ENCODE results near the gene AGBL4. TPM values are rescaled to one million over a fixed set of nuclear protein-coding genes. Genes with fewer than 3 reads are reported as not detected.

AGBL4 gene
- total and polyA plus RNA-seq, 9 of the 15 experiments (the other 6 are each of a cell fraction or from before 2014, with no cell fraction given): 0.11 TPM; not detected in 7

DNA sequence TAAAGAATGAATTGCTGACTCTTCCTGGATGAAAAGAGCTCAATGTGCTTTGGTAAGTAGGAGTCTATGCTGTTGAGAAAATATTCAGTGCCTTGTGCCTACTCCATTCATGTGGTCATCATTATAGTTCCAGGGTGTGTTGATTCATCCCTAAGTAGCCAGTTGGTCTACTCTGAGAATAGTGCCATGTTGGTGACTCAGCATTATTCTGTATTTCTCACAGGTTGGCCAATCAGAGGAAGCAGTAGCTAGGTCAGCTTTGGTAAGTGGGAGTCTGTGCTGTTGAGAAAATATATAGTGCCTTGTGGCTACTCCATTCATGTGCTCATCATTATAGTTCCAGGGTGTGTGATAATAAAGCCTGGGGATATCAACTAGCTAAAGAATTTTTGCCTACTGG is 397.3 kb downstream of the AGBL4 start:
- no peaks in the 10 kb centered on the region for H3K36me3 ChIP-seq (ENCODE audit: control insufficient read depth, insufficient read depth, low read length)
- intact Hi-C loops (cut with micrococcal nuclease): no loop called here
- DNase-seq (ENCODE audit: extremely low read depth in 1 of 4, low spot score in 3 of 4) (no peak), ATAC-seq (no peak), FAIRE-seq (no peak)
- in situ Hi-C loops (cut with MboI): no loop called here
- no peak overlapping the region for H2AFZ ChIP-seq (ENCODE audit: low read depth, low read length)
- H3K9me1 ChIP-seq (ENCODE audit: control insufficient read depth, insufficient read depth, low read length): no peaks in the 10 kb centered on the region
- POLR2A ChIA-PET: no interaction called here
- no peaks in the 10 kb centered on the region for H4K20me1 ChIP-seq (replicated peaks; ENCODE audit: control insufficient read depth, insufficient read depth, low read length)
- CTCF ChIA-PET (ENCODE audit: low intra/inter-chr PET ratio): no interaction called here
- H3K79me2 ChIP-seq (ENCODE audit: control insufficient read depth, insufficient read depth, low read length): no peaks in the 10 kb centered on the region
- no peaks in the 10 kb centered on the region for H3K9me3 ChIP-seq (replicated peaks; ENCODE audit: control insufficient read depth, insufficient read depth, low read depth, low read length)
- no peak overlapping the region for H3K4me3 ChIP-seq
- H3K27ac ChIP-seq (ENCODE audit: extremely low read depth, low read depth, low read length): no peak overlapping the region
- no peak overlapping the region for H3K4me2 ChIP-seq (ENCODE audit: insufficient read depth, low read length)
- H3K9ac ChIP-seq (ENCODE audit: insufficient read depth in 1 of 2, low read depth in 2 of 2, low read length in 2 of 2): no peak overlapping the region
- TF ChIP-seq NFIC (IDR thresholded peaks at IDR 0.05) (no peak), ARHGAP35 (IDR thresholded peaks at IDR 0.05; ENCODE audit: partially characterized antibody) (no peak), C11orf30 (IDR thresholded peaks at IDR 0.05; ENCODE audit: low read depth) (peak; percentile 13; the same call in 1 of the 2 replicates), MAFG (tag; conservative IDR thresholded peaks at IDR 0.05) (0 out of 2 replicates have a peak, but pooled peaks have one; percentile 42), BHLHE40 (IDR thresholded peaks at IDR 0.05; ENCODE audit: low read length) (no peak), NFE2L1 (tag; IDR thresholded peaks at IDR 0.05; ENCODE audit: borderline replicate concordance, low read depth) (0 out of 2 replicates have a peak, but pooled peaks have one; percentile 13), NCOA6 (IDR thresholded peaks at IDR 0.05) (no peak)
- TF ChIP-seq, protein P1, sequence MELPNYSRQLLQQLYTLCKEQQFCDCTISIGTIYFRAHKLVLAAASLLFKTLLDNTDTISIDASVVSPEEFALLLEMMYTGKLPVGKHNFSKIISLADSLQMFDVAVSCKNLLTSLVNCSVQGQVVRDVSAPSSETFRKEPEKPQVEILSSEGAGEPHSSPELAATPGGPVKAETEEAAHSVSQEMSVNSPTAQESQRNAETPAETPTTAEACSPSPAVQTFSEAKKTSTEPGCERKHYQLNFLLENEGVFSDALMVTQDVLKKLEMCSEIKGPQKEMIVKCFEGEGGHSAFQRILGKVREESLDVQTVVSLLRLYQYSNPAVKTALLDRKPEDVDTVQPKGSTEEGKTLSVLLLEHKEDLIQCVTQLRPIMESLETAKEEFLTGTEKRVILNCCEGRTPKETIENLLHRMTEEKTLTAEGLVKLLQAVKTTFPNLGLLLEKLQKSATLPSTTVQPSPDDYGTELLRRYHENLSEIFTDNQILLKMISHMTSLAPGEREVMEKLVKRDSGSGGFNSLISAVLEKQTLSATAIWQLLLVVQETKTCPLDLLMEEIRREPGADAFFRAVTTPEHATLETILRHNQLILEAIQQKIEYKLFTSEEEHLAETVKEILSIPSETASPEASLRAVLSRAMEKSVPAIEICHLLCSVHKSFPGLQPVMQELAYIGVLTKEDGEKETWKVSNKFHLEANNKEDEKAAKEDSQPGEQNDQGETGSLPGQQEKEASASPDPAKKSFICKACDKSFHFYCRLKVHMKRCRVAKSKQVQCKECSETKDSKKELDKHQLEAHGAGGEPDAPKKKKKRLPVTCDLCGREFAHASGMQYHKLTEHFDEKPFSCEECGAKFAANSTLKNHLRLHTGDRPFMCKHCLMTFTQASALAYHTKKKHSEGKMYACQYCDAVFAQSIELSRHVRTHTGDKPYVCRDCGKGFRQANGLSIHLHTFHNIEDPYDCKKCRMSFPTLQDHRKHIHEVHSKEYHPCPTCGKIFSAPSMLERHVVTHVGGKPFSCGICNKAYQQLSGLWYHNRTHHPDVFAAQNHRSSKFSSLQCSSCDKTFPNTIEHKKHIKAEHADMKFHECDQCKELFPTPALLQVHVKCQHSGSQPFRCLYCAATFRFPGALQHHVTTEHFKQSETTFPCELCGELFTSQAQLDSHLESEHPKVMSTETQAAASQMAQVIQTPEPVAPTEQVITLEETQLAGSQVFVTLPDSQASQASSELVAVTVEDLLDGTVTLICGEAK (IDR thresholded peaks at IDR 0.05): no peak
- TF ChIP-seq, protein P1 (CRISPR knock-in tag; IDR thresholded peaks at IDR 0.05): no peak
- H3K4me1 ChIP-seq (replicated peaks in 1 of 2; ENCODE audit: control insufficient read depth in 2 of 2, insufficient read depth in 2 of 2, low read length in 2 of 2): no peaks in the 10 kb centered on the region
- H3K27me3 ChIP-seq (ENCODE audit: control insufficient read depth in 2 of 2, insufficient read depth in 2 of 2, low read length in 2 of 2): no peaks in the 10 kb centered on the region
- BruUV-seq (replicated peaks): no TSS peak
